H1 (cell line): ENCODE measurements around the gene ZNF722.
"Not testable (repeated sequence)": the region's sequence is repeated elsewhere in the genome, so short reads cannot be mapped to it uniquely, and the experiment has no call there.

Source experiments
- BCL11A ChIP-seq, 2 experiments: IDR thresholded peaks; one replicate each; pipeline ENCODE4 v1.6.1; 2011; ENCODE audit warnings: low read depth in 2 of 2, low read length in 2 of 2, mild to moderate bottlenecking in 2 of 2
- CBX8 ChIP-seq: fragments of 300-800, 300-1000 bp; sonication (generic); IDR thresholded peaks from 2 replicates; pipeline ENCODE4 v1.7.1; 2016; ENCODE audit warnings: low read depth, low read length, borderline replicate concordance
- CREB1 ChIP-seq: IDR thresholded peaks from 2 replicates; pipeline ENCODE4 v1.6.1; 2012; ENCODE audit warnings: inconsistent platforms
- CTCF ChIP-seq, 3 experiments: IDR thresholded peaks; 1 replicate in 2 of 3; 2 replicates in 1 of 3; pipeline versions ENCODE4 v1.5.1 to v1.6.1; 2011; ENCODE audit warnings: low read length in 3 of 3, mild to moderate bottlenecking in 3 of 3, inconsistent platforms in 2 of 3, low read depth in 1 of 3, moderate library complexity in 1 of 3; ENCODE audit not compliant: insufficient read depth in 1 of 3; ENCODE audit errors: control extremely low read depth in 1 of 3
- EGR1 ChIP-seq: IDR thresholded peaks from 2 replicates; pipeline ENCODE4 v1.6.1; 2011; ENCODE audit warnings: low read depth, low read length, borderline replicate concordance
- EP300 ChIP-seq, 2 experiments: IDR thresholded peaks; 1 replicate in 1 of 2; 2 replicates in 1 of 2; pipeline ENCODE4 v1.6.1; 2011 to 2012; ENCODE audit warnings: low read depth in 2 of 2, low read length in 2 of 2, mild to moderate bottlenecking in 2 of 2, borderline replicate concordance in 1 of 2, inconsistent platforms in 1 of 2, moderate library complexity in 1 of 2
- EZH2 ChIP-seq: fragments of 200-600 bp; sonication (generic); IDR thresholded peaks from 2 replicates; pipeline ENCODE4 v1.7.1; 2012; ENCODE audit warnings: low read depth, mild to moderate bottlenecking, moderate library complexity, low read length, inconsistent platforms; ENCODE audit not compliant: severe bottlenecking
- POLR2A ChIP-seq, 2 experiments: IDR thresholded peaks; 1 replicate in 1 of 2; 2 replicates in 1 of 2; pipeline ENCODE4 v1.6.1; 2011; ENCODE audit warnings: low read depth in 2 of 2, low read length in 2 of 2, mild to moderate bottlenecking in 2 of 2; ENCODE audit errors: control extremely low read depth in 1 of 2
- RAD21 ChIP-seq, 2 experiments: IDR thresholded peaks in 1 of 2; conservative IDR thresholded peaks in 1 of 2; 2 replicates each; pipeline ENCODE4 v1.6.1; 2011; ENCODE audit warnings: low read depth in 2 of 2, low read length in 2 of 2, improper control_type of control experiment in 1 of 2, inconsistent platforms in 1 of 2, mild to moderate bottlenecking in 1 of 2, moderate library complexity in 1 of 2
- SAP30 ChIP-seq: fragments of 300-600 bp; sonication (generic); IDR thresholded peaks from 2 replicates; pipeline ENCODE4 v1.7.1; 2012; ENCODE audit warnings: low read length, moderate library complexity, mild to moderate bottlenecking, inconsistent platforms; ENCODE audit not compliant: insufficient read depth, insufficient replicate concordance
- SUZ12 ChIP-seq: fragments of 200-600 bp; sonication (generic); IDR thresholded peaks from 2 replicates; pipeline ENCODE4 v1.6.1; 2012; ENCODE audit warnings: mild to moderate bottlenecking, inconsistent platforms, low read length, moderate library complexity, mixed read lengths

- not testable (repeated sequence) for TF ChIP-seq CTCF (IDR thresholded peaks at IDR 0.05; ENCODE audit: control extremely low read depth in 1 of 3, insufficient read depth in 1 of 3, low read depth in 1 of 3, low read length in 3 of 3); SUZ12; EP300 (IDR thresholded peaks at IDR 0.05; ENCODE audit: borderline replicate concordance in 1 of 2, low read depth in 2 of 2, low read length in 2 of 2); BCL11A (IDR thresholded peaks at IDR 0.05; ENCODE audit: low read depth in 2 of 2, low read length in 2 of 2); EGR1; POLR2A (IDR thresholded peaks at IDR 0.05; ENCODE audit: control extremely low read depth in 1 of 2, low read depth in 2 of 2, low read length in 2 of 2); EZH2; CBX8; RAD21 (IDR thresholded peaks at IDR 0.05 in 1 of 2, conservative IDR thresholded peaks at IDR 0.05 in 1 of 2; ENCODE audit: low read depth in 2 of 2, low read length in 2 of 2); CREB1; SAP30
Measured at GRCh38 chr7:64015496-64015895, 16.8 kb downstream of the ZNF722 start.
